OCI-LY7 (cell line): ENCODE results near the gene CFP. TPM values are rescaled to one million over a fixed set of nuclear protein-coding genes. Genes with fewer than 3 reads are reported as not detected.

Experiments
- BruUV-seq: library from RNA; stranded (reverse); fragments of 400-500 nt; replicated peaks from 2 replicates; lab custom pipeline; 2021; lab: Mats Ljungman, UMichigan
- CTCF ChIA-PET: fragments of 300-600 bp; sonication (Branson Sonifier 250); formaldehyde crosslinking; loops from one replicate; lab custom pipeline; 2022; ENCODE audit warnings: antibody characterized with exemption; ENCODE audit not compliant: unreplicated experiment; lab: Charles Lee
- POLR2A ChIA-PET: fragments of 300-600 bp; sonication (Branson Sonifier 250); formaldehyde crosslinking; loops from one replicate; lab custom pipeline; 2022; ENCODE audit warnings: antibody characterized with exemption; lab: Charles Lee
- DNase-seq: peaks from one replicate; pipeline ENCODE4 v3.0.0-alpha.2; 2015; ENCODE audit warnings: low spot score
- H2AFZ ChIP-seq: fragments of 200-600 bp; sonication (generic), shearing (Covaris generic); 2 replicates; pipeline ENCODE4 v1.6.1; 2014; ENCODE audit warnings: mild to moderate bottlenecking, antibody characterized with exemption, low read length, moderate library complexity
- H3K27ac ChIP-seq: fragments of 200-600 bp; sonication (generic); 2 replicates; pipeline ENCODE4 v1.5.1; 2014; ENCODE audit warnings: mixed run types, low read depth, mild to moderate bottlenecking, moderate library complexity, low read length, inconsistent platforms; ENCODE audit not compliant: poor library complexity, severe bottlenecking
- H3K36me3 ChIP-seq: fragments of 200-600 bp; sonication (generic); 2 replicates; pipeline ENCODE4 v1.6.1; 2014; ENCODE audit warnings: mild to moderate bottlenecking, antibody characterized with exemption, low read length, moderate library complexity, mixed read lengths; ENCODE audit not compliant: insufficient read depth
- H3K4me1 ChIP-seq: fragments of 200-600 bp; sonication (generic); 2 replicates; pipeline ENCODE4 v1.5.1; 2014; ENCODE audit warnings: mild to moderate bottlenecking, low read length; ENCODE audit not compliant: insufficient read depth, poor library complexity, severe bottlenecking
- H3K4me2 ChIP-seq: fragments of 200-600 bp; sonication (generic); 2 replicates; pipeline ENCODE4 v1.6.1; 2014; ENCODE audit warnings: mild to moderate bottlenecking, low read length
- H3K4me3 ChIP-seq: fragments of 200-600 bp; sonication (generic); 2 replicates; pipeline ENCODE4 v1.5.1; 2014; ENCODE audit warnings: mild to moderate bottlenecking, low read depth, low read length; ENCODE audit not compliant: poor library complexity, severe bottlenecking
- H3K79me2 ChIP-seq: fragments of 200-600 bp; sonication (generic); 2 replicates; pipeline ENCODE4 v1.6.1; 2016; ENCODE audit warnings: low read depth, mild to moderate bottlenecking, low read length, moderate library complexity, mixed read lengths; ENCODE audit not compliant: insufficient read depth
- H3K9me2 ChIP-seq: fragments of 200-600 bp; sonication (generic); 2 replicates; pipeline ENCODE4 v1.6.1; 2016; ENCODE audit warnings: mild to moderate bottlenecking, low read length, mixed read lengths; ENCODE audit not compliant: insufficient read depth
- H3K9me3 ChIP-seq: fragments of 200-600 bp; sonication (generic); 2 replicates; pipeline ENCODE4 v1.6.1; 2014; ENCODE audit warnings: mild to moderate bottlenecking, mixed run types, low read length, mixed read lengths
- H4K20me1 ChIP-seq: fragments of 200-600 bp; sonication (generic); 2 replicates; pipeline ENCODE4 v1.6.1; 2014; ENCODE audit warnings: mild to moderate bottlenecking, antibody characterized with exemption, low read length, moderate library complexity, mixed read lengths; ENCODE audit not compliant: insufficient read depth
- EZH2phosphoT487 ChIP-seq: fragments of 200-600 bp; sonication (generic); IDR thresholded peaks from 2 replicates; pipeline ENCODE4 v1.6.1; 2018; ENCODE audit warnings: low read depth, borderline replicate concordance, mild to moderate bottlenecking, mixed run types, antibody characterized with exemption, low read length, moderate library complexity, mixed read lengths
- intact Hi-C: fragments of 100-400 bp; cut with micrococcal nuclease; formaldehyde crosslinking; loops from one replicate; pipeline ENCODE4 v1.10.0; 2022; ENCODE audit not compliant: unreplicated experiment
- total RNA-seq, 2 experiments: library from RNA; depleted of rRNA in 1 of 2; stranded (reverse); fragments of >200 nt in 1 of 2; shearing (Covaris generic) in 1 of 2; gene quantifications; 2 replicates each; pipeline ENCODE4 v1.2.3, GENCODE V29; 2014 to 2022
- TF ChIP-seq, protein P1 (sequence below): fragments of 200-600 bp; sonication (generic); conservative IDR thresholded peaks from 2 replicates; pipeline ENCODE4 v1.5.1; 2014; ENCODE audit warnings: mild to moderate bottlenecking, antibody characterized with exemption, low read length, moderate library complexity, mixed read lengths

Gene CFP
- total RNA-seq, 2 experiments from 2014 or later: 4.2 to 4.7 TPM

DNA sequence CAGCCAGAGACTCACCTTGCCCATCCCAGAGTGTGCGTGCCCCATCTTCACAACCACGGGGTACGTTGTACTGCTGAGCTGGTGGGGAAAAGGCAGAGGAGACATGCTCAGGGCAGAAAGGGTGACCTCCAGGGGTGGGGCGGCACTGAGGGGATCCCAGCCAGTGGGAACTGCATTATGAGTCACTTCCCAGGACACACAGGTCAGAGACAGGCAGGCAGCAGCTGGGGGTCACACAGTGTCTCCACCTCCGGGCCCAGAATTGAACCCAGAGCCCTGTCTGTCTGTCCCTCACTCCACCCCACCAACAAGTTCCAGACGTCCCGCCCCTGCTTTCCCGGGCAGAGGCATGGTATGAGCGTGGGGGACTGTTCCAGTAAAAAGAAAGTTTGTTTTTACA lies 52.3 kb downstream of the CFP start:
- no peaks in the 10 kb centered on the region for H3K9me3 ChIP-seq
- H3K36me3 ChIP-seq: no peaks in the 10 kb centered on the region
- ChIA-PET CTCF (no interaction called here), POLR2A (no interaction called here)
- no peak for DNase-seq
- no peak overlapping the region for H2AFZ ChIP-seq
- H3K4me1 ChIP-seq: no peaks in the 10 kb centered on the region
- no peak overlapping the region for H3K4me3 ChIP-seq
- no peak overlapping the region for H3K4me2 ChIP-seq
- no peaks in the 10 kb centered on the region for H3K9me2 ChIP-seq
- H3K79me2 ChIP-seq: no peaks in the 10 kb centered on the region
- H3K27ac ChIP-seq: no peak overlapping the region
- H4K20me1 ChIP-seq: no peaks in the 10 kb centered on the region
- no TSS peak for BruUV-seq
- intact Hi-C loops: no loop called here
- TF ChIP-seq EZH2phosphoT487: no peak
- TF ChIP-seq, protein P1, sequence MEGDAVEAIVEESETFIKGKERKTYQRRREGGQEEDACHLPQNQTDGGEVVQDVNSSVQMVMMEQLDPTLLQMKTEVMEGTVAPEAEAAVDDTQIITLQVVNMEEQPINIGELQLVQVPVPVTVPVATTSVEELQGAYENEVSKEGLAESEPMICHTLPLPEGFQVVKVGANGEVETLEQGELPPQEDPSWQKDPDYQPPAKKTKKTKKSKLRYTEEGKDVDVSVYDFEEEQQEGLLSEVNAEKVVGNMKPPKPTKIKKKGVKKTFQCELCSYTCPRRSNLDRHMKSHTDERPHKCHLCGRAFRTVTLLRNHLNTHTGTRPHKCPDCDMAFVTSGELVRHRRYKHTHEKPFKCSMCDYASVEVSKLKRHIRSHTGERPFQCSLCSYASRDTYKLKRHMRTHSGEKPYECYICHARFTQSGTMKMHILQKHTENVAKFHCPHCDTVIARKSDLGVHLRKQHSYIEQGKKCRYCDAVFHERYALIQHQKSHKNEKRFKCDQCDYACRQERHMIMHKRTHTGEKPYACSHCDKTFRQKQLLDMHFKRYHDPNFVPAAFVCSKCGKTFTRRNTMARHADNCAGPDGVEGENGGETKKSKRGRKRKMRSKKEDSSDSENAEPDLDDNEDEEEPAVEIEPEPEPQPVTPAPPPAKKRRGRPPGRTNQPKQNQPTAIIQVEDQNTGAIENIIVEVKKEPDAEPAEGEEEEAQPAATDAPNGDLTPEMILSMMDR: no peak

GRCh38 chrX:47576021-47576898 lies 53.5 kb downstream of the CFP start:
- ChIA-PET POLR2A (no interaction called here), CTCF (no interaction called here)
- Histone ChIP-seq H3K9me2 (no peaks in the 10 kb centered on the region), H3K27ac (no peak overlapping the region), H3K36me3 (peaks cover 10% of the 10 kb centered on the region), H3K4me2 (no peak overlapping the region), H4K20me1 (no peaks in the 10 kb centered on the region), H3K79me2 (no peaks in the 10 kb centered on the region), H3K4me3 (no peak overlapping the region), H3K4me1 (no peaks in the 10 kb centered on the region), H2AFZ (no peak overlapping the region), H3K9me3 (no peaks in the 10 kb centered on the region)
- no peak for DNase-seq
- no TSS peak for BruUV-seq
- intact Hi-C loops: no loop called here
- TF ChIP-seq, protein P1: no peak
- no peak for TF ChIP-seq EZH2phosphoT487
